H1 (cell line): ENCODE measurements around the gene CYB561D2.

ENCODE experiments used
- ASH2L ChIP-seq: fragments of 200-600, 300-600 bp; sonication (generic); IDR thresholded peaks from one replicate; pipeline ENCODE4 v1.7.1; 2017; ENCODE audit warnings: low read length
- ATF2 ChIP-seq: IDR thresholded peaks from 2 replicates; pipeline ENCODE4 v1.6.1; 2012; ENCODE audit warnings: low read length, inconsistent platforms
- CBX5 ChIP-seq: fragments of 300-800, 300-1000 bp; sonication (generic); IDR thresholded peaks from 2 replicates; pipeline ENCODE4 v1.7.1; 2016; ENCODE audit warnings: antibody characterized with exemption, low read length, low read depth
- CEBPB ChIP-seq: IDR thresholded peaks from 2 replicates; pipeline ENCODE4 v1.6.1; 2012; ENCODE audit warnings: low read depth, low read length
- CTCF ChIP-seq, 3 experiments: IDR thresholded peaks; 1 replicate in 2 of 3; 2 replicates in 1 of 3; pipeline versions ENCODE4 v1.5.1 to v1.6.1; 2011; ENCODE audit warnings: low read length in 3 of 3, mild to moderate bottlenecking in 3 of 3, inconsistent platforms in 2 of 3, low read depth in 1 of 3, moderate library complexity in 1 of 3; ENCODE audit not compliant: insufficient read depth in 1 of 3; ENCODE audit errors: control extremely low read depth in 1 of 3
- EZH2 ChIP-seq: fragments of 200-600 bp; sonication (generic); IDR thresholded peaks from 2 replicates; pipeline ENCODE4 v1.7.1; 2012; ENCODE audit warnings: low read depth, mild to moderate bottlenecking, moderate library complexity, low read length, inconsistent platforms; ENCODE audit not compliant: severe bottlenecking
- KDM1A ChIP-seq: fragments of 200-600, 300-600 bp; sonication (generic); IDR thresholded peaks from 2 replicates; pipeline ENCODE4 v1.7.1; 2016; ENCODE audit warnings: mild to moderate bottlenecking, low read length, borderline replicate concordance
- MAFK ChIP-seq: IDR thresholded peaks from 2 replicates; pipeline ENCODE4 v1.6.1; 2012; ENCODE audit warnings: low read depth, mild to moderate bottlenecking, improper control_type of control experiment, low read length
- POLR2AphosphoS5 ChIP-seq: IDR thresholded peaks from 2 replicates; pipeline ENCODE4 v1.6.1; 2011; ENCODE audit warnings: low read depth, low read length
- SRF ChIP-seq: IDR thresholded peaks from 2 replicates; pipeline ENCODE4 v1.6.1; 2011; ENCODE audit warnings: mild to moderate bottlenecking, low read depth, low read length, moderate library complexity
- YY1 ChIP-seq: IDR thresholded peaks from 2 replicates; pipeline ENCODE4 v1.6.1; 2011; ENCODE audit warnings: low read depth, mild to moderate bottlenecking, low read length
- ZNF274 ChIP-seq: IDR thresholded peaks from 2 replicates; pipeline ENCODE4 v1.7.0; 2012; ENCODE audit warnings: low read length, borderline replicate concordance; ENCODE audit errors: extremely low read depth

GRCh38 chr3:50338965-50339364 is 11.7 kb upstream of the CYB561D2 start:
- TF ChIP-seq CTCF (IDR thresholded peaks at IDR 0.05; ENCODE audit: control extremely low read depth in 1 of 3, insufficient read depth in 1 of 3, low read depth in 1 of 3, low read length in 3 of 3) (no peak), POLR2AphosphoS5 (no peak), SRF (no peak), ASH2L (no peak), KDM1A (no peak), CEBPB (no peak), ZNF274 (no peak), MAFK (no peak), CBX5 (no peak), ATF2 (no peak), EZH2 (no peak), YY1 (no peak)
